Skeletal muscle satellite cell (primary cell): ENCODE measurements around the gene ZSCAN5A.
"Not testable (repeated sequence)": the region's sequence is repeated elsewhere in the genome, so short reads cannot be mapped to it uniquely, and the experiment has no call there.

Experiments used
- H3K27me3 ChIP-seq: 2 replicates; pipeline ENCODE4 v1.7.0; 2013; ENCODE audit warnings: low read length; ENCODE audit not compliant: control insufficient read depth, insufficient read depth
- H3K36me3 ChIP-seq: 2 replicates; pipeline ENCODE4 v1.7.0; 2013; ENCODE audit warnings: mild to moderate bottlenecking, control low read depth, low read length; ENCODE audit not compliant: insufficient read depth
- H3K4me1 ChIP-seq: 2 replicates; pipeline ENCODE4 v1.7.0; 2013; ENCODE audit warnings: low read length; ENCODE audit not compliant: control insufficient read depth, insufficient read depth
- H3K4me2 ChIP-seq: 2 replicates; pipeline ENCODE4 v1.7.0; 2013; ENCODE audit warnings: mild to moderate bottlenecking, low read length
- H3K4me3 ChIP-seq: 2 replicates; pipeline ENCODE4 v1.7.0; 2013; ENCODE audit warnings: low read length
- H3K9ac ChIP-seq: 2 replicates; pipeline ENCODE4 v1.7.0; 2013; ENCODE audit warnings: mild to moderate bottlenecking, low read depth, low read length, moderate library complexity
- H3K9me3 ChIP-seq: replicated peaks from 2 replicates; pipeline ENCODE4 v1.7.0; 2013; ENCODE audit warnings: mild to moderate bottlenecking, control low read depth, low read length

Gene ZSCAN5A

DNA sequence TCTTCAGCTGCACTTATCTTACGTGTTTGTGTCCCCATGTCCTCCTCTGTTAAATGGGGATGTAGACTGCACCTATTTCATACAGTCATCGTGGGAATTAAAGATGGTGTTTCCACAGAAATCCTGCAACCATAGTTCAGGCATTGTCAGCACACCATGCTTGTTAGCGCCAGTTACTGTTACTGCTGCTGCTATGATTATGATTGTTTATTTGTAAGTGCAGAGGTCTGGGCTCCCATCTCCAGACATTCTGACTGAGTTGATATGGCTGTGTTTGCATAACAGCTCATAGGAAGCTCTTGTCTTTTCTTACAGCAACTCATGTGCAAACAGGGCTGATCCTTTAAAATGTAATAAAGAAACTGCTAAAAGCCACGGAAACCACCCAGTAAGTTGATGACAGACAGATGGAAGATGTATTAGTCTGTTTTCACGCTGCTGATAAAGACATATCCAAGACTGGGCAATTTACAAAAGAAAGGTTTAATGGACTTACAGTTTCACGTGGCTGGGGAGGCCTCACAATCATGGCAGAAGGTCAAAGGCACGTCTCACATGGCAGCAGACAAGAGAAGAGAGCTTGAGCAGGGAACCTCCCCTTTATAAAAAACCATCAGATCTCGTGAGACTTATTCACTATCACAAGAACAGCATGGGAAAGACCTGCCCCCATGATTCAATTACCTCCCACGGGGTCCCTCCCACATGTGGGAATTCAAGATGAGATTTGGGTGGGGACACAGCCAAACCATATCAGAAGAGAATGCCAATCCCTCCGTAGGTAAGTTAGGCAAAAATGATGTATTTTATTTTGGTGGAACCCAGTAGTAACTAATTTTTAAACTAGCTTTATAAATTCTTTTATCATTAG, 1.6 kb downstream of the ZSCAN5A start:
- Histone ChIP-seq H3K27me3 (no peaks in the 10 kb centered on the region), H3K9me3 (no peaks in the 10 kb centered on the region), H3K9ac (peak overlapping the region; percentile 97), H3K4me2 (peak overlapping the region; percentile 98), H3K4me3 (peak overlapping the region; percentile 95), H3K36me3 (peaks cover 15% of the 10 kb centered on the region), H3K4me1 (peaks cover 11% of the 10 kb centered on the region)

DNA sequence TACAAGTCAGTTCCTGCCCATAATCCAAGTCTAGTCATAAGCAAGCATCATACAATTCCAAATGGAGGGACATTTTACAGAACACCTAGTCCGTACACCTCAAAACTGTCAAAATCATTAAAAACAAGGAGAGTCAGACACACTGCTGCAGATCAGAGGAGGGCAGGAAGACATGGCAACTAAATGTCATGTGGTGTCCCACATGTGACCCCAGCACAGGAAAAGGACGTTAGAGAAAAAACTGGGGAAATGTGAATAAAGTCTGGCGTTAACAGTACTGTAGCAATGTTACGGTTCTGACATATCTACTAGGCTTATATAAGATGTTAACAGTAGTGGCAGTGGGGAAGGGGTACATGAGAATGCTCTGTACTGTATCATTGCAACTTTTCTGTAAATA, 2.3 kb downstream of the ZSCAN5A start:
- Histone ChIP-seq H3K4me3 (no peak overlapping the region), H3K36me3 (peaks cover 15% of the 10 kb centered on the region), H3K9ac (no peak overlapping the region), H3K9me3 (no peaks in the 10 kb centered on the region), H3K4me1 (peaks cover 11% of the 10 kb centered on the region), H3K27me3 (no peaks in the 10 kb centered on the region), H3K4me2 (no peak overlapping the region)

DNA sequence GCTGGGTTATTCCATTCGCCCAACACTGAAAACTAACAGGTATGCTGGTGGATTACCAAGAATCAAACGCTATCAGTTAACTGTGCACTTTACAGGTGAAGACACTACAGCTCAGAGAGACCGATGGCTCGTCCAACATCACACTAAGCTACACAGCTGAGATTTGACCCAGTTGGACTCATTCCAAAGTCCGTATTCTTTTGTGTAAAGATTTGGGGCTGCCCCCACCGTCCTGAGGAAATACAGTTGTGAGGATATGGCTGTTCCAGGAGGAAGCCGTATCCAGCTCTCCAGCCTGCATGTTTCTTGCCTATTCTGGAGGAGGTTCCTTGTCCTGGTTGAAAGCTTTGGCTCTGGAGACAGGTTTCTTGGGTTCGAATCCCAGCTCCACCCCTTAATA, 4.2 kb downstream of the ZSCAN5A start:
- no peak overlapping the region for H3K9ac ChIP-seq
- peaks cover 7% of the 10 kb centered on the region for H3K4me1 ChIP-seq
- no peaks in the 10 kb centered on the region for H3K27me3 ChIP-seq
- H3K4me3 ChIP-seq = no peak overlapping the region
- no peaks in the 10 kb centered on the region for H3K9me3 ChIP-seq
- peaks cover 16% of the 10 kb centered on the region for H3K36me3 ChIP-seq
- H3K4me2 ChIP-seq = no peak overlapping the region

DNA sequence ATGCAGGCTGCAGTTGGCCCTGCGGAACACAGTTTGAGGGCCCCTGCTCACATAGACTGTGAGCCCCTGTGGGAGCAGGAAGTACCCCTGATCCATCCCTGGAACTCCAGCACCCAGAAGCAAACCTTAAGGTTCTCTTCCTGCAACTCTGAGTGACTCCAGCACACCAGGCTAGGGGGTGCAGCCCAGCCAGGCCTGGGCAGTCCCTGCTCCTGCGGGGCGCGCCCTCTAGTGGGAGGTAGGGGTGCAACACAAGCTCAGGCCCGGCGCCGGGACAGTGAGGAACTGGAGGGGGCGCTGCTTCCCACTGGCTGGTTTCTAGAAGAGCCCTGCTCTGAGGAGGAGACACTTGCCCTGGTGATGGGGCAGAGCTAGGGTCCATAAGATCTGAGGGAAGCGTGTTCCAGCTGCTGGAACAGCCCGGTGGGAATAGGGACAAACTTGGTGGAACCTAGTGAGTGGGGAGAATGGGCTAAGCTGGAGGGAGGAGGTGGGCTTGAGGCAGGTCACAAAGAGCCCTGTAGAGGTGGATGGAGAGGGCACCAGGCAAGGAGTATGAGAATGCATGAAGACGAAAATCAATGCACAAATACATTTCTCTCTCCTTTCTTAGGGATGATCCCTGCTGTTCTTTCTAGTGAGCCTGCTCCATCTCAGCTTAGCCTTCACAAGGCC, 5.0 kb downstream of the ZSCAN5A start:
- Histone ChIP-seq H3K4me2 (no peak overlapping the region), H3K4me1 (peaks cover 6% of the 10 kb centered on the region), H3K36me3 (peaks cover 21% of the 10 kb centered on the region), H3K9me3 (no peaks in the 10 kb centered on the region), H3K27me3 (no peaks in the 10 kb centered on the region), H3K9ac (no peak overlapping the region), H3K4me3 (no peak overlapping the region)

- Histone ChIP-seq H3K4me2 (no peak overlapping the region), H3K9me3 (no peaks in the 10 kb centered on the region), H3K27me3 (no peaks in the 10 kb centered on the region), H3K4me3 (no peak overlapping the region), H3K36me3 (peaks cover 26% of the 10 kb centered on the region), H3K9ac (no peak overlapping the region), H3K4me1 (peaks cover 4% of the 10 kb centered on the region)
Measured at GRCh38 chr19:56308792-56309191, 5.8 kb downstream of the ZSCAN5A start.

- not testable (repeated sequence) for H3K9me3 ChIP-seq, H3K4me2 ChIP-seq, H3K4me3 ChIP-seq, H3K27me3 ChIP-seq, H3K9ac ChIP-seq, H3K4me1 ChIP-seq
- H3K36me3 ChIP-seq = peaks cover 22% of the 10 kb centered on the region
Measured at GRCh38 chr19:56307062-56307461, 7.6 kb downstream of the ZSCAN5A start.

DNA sequence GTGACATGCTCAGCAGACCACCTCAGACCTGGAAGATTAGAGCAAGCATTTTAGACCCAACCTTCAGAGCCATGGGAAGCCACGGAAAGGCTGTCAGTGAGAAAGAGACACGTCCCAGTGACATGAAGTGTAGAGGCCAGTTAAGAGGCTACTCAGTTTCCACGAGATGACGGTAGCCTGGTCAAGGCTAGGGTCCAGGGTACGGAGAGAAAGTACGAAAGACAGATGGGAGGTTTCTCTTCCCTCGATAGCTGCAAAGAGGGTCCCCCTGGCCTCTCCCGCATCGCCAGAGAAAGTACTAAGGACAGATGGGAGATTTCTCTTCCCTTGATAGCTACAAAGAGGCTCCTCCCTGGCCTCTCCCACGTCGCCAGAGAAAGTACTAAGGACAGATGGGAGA, 8.6 kb downstream of the ZSCAN5A start:
- Histone ChIP-seq H3K9me3 (no peaks in the 10 kb centered on the region), H3K4me2 (no peak overlapping the region), H3K9ac (no peak overlapping the region), H3K27me3 (no peaks in the 10 kb centered on the region), H3K4me3 (no peak overlapping the region), H3K36me3 (peaks cover 22% of the 10 kb centered on the region), H3K4me1 (no peaks in the 10 kb centered on the region)

GRCh38 chr19:56304243-56304642, 10.4 kb downstream of the ZSCAN5A start:
- Histone ChIP-seq H3K4me2 (no peak overlapping the region), H3K9ac (no peak overlapping the region), H3K4me3 (no peak overlapping the region), H3K36me3 (peaks cover 19% of the 10 kb centered on the region), H3K4me1 (no peaks in the 10 kb centered on the region), H3K27me3 (no peaks in the 10 kb centered on the region), H3K9me3 (no peaks in the 10 kb centered on the region)

DNA sequence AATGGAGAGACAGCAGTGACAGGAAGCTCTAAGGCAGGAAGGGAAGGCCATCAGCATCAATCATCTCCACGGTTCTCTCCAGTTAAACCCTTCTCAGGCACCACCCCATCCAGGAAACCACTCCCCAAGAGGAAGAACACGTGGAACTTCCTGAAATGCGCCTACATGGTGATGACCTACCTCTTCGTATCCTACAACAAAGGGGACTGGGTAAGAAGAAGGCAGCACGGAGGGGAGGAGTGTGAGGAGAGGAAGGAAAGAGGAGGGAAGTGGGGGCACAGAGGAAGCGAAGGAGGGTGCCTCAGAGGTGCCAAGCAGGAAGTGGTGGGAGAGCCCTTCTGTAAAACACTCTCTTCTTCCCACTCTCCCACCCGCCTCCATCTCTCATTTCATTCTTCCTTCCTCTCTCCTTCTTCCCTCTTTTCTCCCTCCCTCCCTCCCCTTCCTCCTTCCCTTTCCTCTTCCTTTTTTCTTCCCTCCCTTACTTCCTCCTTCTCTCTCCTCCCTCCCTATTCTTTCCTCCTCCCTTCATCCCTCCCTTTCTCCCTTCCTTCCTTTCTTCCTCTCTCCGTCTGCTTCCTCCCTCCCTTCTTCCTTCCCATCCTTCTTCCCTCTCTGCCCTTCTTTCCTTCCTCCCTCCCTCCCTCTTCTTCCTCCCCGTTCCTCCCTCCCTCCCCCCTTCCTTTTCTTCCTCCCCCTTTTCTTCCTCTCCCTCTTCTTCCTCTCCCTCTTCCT, 12.6 kb downstream of the ZSCAN5A start:
- Histone ChIP-seq H3K9ac (no peak overlapping the region), H3K36me3 (peaks cover 14% of the 10 kb centered on the region), H3K27me3 (no peaks in the 10 kb centered on the region), H3K4me3 (no peak overlapping the region), H3K9me3 (no peaks in the 10 kb centered on the region), H3K4me1 (no peaks in the 10 kb centered on the region), H3K4me2 (no peak overlapping the region)

DNA sequence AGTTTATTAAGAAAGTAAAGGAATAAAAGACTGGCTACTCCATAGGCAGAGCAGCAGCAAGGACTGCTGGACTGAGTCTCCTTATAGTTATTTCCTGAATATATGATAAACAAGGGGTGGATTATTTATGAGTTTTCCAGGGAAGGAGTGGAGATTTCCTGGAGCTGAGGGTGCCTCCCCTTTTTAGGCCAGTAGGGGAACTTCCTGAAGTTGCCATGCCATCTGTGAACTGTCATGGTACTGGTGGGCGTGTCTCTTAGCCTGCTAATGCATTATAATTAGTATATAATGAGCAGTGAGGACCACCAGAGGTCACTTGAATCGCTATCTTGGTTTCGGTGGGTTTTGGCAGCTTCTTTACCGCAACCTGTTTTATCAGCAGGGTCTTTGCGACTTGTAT, 13.5 kb downstream of the ZSCAN5A start:
- H3K4me1 ChIP-seq = no peaks in the 10 kb centered on the region
- H3K9me3 ChIP-seq = no peaks in the 10 kb centered on the region
- no peak overlapping the region for H3K4me2 ChIP-seq
- H3K9ac ChIP-seq = no peak overlapping the region
- H3K27me3 ChIP-seq = no peaks in the 10 kb centered on the region
- H3K4me3 ChIP-seq = no peak overlapping the region
- H3K36me3 ChIP-seq = peaks cover 14% of the 10 kb centered on the region

GRCh38 chr19:56299688-56300087, 15.0 kb downstream of the ZSCAN5A start:
- H3K27me3 ChIP-seq = no peaks in the 10 kb centered on the region
- H3K4me3 ChIP-seq = no peak overlapping the region
- no peak overlapping the region for H3K4me2 ChIP-seq
- no peak overlapping the region for H3K9ac ChIP-seq
- H3K4me1 ChIP-seq = no peaks in the 10 kb centered on the region
- H3K9me3 ChIP-seq = no peaks in the 10 kb centered on the region
- H3K36me3 ChIP-seq = peaks cover 9% of the 10 kb centered on the region
